HEK293 (cell line): Measurements from ENCODE around the gene ELAVL1.
A peak's percentile ranks its signal among the peaks of the same experiment; 100 is the strongest.

Experiments used
- BCL11A ChIP-seq: fragments of 450-650 bp; formaldehyde crosslinking; IDR thresholded peaks from 2 replicates; pipeline ENCODE4 v1.5.1; 2016; ENCODE audit warnings: low read depth, missing biosample characterization, missing genetic modification characterization
- GLIS1 ChIP-seq: fragments of 450-650 bp; formaldehyde crosslinking; IDR thresholded peaks from 2 replicates; pipeline ENCODE4 v1.5.1; 2016; ENCODE audit warnings: missing biosample characterization, missing genetic modification characterization
- KLF1 ChIP-seq: fragments of 450-650 bp; formaldehyde crosslinking; IDR thresholded peaks from 2 replicates; pipeline ENCODE4 v1.5.1; 2016; ENCODE audit warnings: missing biosample characterization, missing genetic modification characterization
- KLF8 ChIP-seq: fragments of 450-650 bp; formaldehyde crosslinking; IDR thresholded peaks from 2 replicates; pipeline ENCODE4 v1.5.1; 2016; ENCODE audit warnings: missing biosample characterization, missing genetic modification characterization
- SP7 ChIP-seq: fragments of 450-650 bp; formaldehyde crosslinking; IDR thresholded peaks from 2 replicates; pipeline ENCODE4 v1.5.1; 2016; ENCODE audit warnings: missing biosample characterization, missing genetic modification characterization
- WT1 ChIP-seq: fragments of 450-650 bp; formaldehyde crosslinking; IDR thresholded peaks from 2 replicates; pipeline ENCODE4 v1.5.1; 2016; ENCODE audit warnings: missing biosample characterization, missing genetic modification characterization
- ZBTB21 ChIP-seq: fragments of 450-650 bp; formaldehyde crosslinking; IDR thresholded peaks from 2 replicates; pipeline ENCODE4 v1.5.1; 2017; ENCODE audit warnings: missing biosample characterization, missing genetic modification characterization
- ZEB2 ChIP-seq: fragments of 450-650 bp; formaldehyde crosslinking; IDR thresholded peaks from 2 replicates; pipeline ENCODE4 v1.5.1; 2016; ENCODE audit warnings: missing biosample characterization, missing genetic modification characterization
- ZFP37 ChIP-seq: fragments of 450-650 bp; formaldehyde crosslinking; IDR thresholded peaks from 2 replicates; pipeline ENCODE4 v1.5.1; 2016; ENCODE audit warnings: missing biosample characterization, missing genetic modification characterization
- ZNF362 ChIP-seq: fragments of 450-650 bp; formaldehyde crosslinking; IDR thresholded peaks from 2 replicates; pipeline ENCODE4 v1.5.1; 2016; ENCODE audit warnings: missing biosample characterization, missing genetic modification characterization
- ZNF391 ChIP-seq: fragments of 450-650 bp; formaldehyde crosslinking; IDR thresholded peaks from 2 replicates; pipeline ENCODE4 v1.5.1; 2016; ENCODE audit warnings: low read depth, missing biosample characterization, missing genetic modification characterization, borderline replicate concordance
- ZNF600 ChIP-seq: fragments of 450-650 bp; formaldehyde crosslinking; IDR thresholded peaks from 2 replicates; pipeline ENCODE4 v1.5.1; 2016; ENCODE audit warnings: missing biosample characterization, missing genetic modification characterization
- ZNF629 ChIP-seq: fragments of 450-650 bp; formaldehyde crosslinking; IDR thresholded peaks from 2 replicates; pipeline ENCODE4 v1.5.1; 2017; ENCODE audit warnings: missing biosample characterization, missing genetic modification characterization
- ZSCAN4 ChIP-seq: fragments of 450-650 bp; formaldehyde crosslinking; IDR thresholded peaks from 2 replicates; pipeline ENCODE4 v1.5.1; 2017; ENCODE audit warnings: missing biosample characterization, missing genetic modification characterization
- TF ChIP-seq, protein P1 (sequence below): fragments of 450-650 bp; formaldehyde crosslinking; IDR thresholded peaks from 2 replicates; pipeline ENCODE4 v1.5.1; 2016; ENCODE audit warnings: missing biosample characterization, missing genetic modification characterization
- TF ChIP-seq, protein P2 (sequence below): fragments of 450-650 bp; formaldehyde crosslinking; IDR thresholded peaks from 2 replicates; pipeline ENCODE4 v1.5.1; 2016; ENCODE audit warnings: missing biosample characterization, missing genetic modification characterization
- TF ChIP-seq, protein P3 (sequence below): fragments of 450-650 bp; formaldehyde crosslinking; IDR thresholded peaks from 2 replicates; pipeline ENCODE4 v1.5.1; 2016; ENCODE audit warnings: missing biosample characterization, missing genetic modification characterization, borderline replicate concordance

ELAVL1 gene

GRCh38 chr19:7930030-7930429 is 75.4 kb downstream of the ELAVL1 start (continued):
- TF ChIP-seq, protein P1, sequence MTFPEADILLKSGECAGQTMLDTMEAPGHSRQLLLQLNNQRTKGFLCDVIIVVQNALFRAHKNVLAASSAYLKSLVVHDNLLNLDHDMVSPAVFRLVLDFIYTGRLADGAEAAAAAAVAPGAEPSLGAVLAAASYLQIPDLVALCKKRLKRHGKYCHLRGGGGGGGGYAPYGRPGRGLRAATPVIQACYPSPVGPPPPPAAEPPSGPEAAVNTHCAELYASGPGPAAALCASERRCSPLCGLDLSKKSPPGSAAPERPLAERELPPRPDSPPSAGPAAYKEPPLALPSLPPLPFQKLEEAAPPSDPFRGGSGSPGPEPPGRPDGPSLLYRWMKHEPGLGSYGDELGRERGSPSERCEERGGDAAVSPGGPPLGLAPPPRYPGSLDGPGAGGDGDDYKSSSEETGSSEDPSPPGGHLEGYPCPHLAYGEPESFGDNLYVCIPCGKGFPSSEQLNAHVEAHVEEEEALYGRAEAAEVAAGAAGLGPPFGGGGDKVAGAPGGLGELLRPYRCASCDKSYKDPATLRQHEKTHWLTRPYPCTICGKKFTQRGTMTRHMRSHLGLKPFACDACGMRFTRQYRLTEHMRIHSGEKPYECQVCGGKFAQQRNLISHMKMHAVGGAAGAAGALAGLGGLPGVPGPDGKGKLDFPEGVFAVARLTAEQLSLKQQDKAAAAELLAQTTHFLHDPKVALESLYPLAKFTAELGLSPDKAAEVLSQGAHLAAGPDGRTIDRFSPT: peak; percentile 71
- TF ChIP-seq KLF8 (tag by site-specific recombination): peak; percentile 60; the same call in 1 of the 2 replicates
- peak; percentile 19; the same call in 1 of the 2 replicates for TF ChIP-seq GLIS1 (tag by site-specific recombination)
- peak; percentile 54 for TF ChIP-seq ZEB2 (tag by site-specific recombination)
- TF ChIP-seq BCL11A (tag by site-specific recombination): 0 out of 2 replicates have a peak, but pooled peaks have one; percentile 33
- TF ChIP-seq ZFP37 (tag by site-specific recombination): 0 out of 2 replicates have a peak, but pooled peaks have one; percentile 46
- peak; percentile 91 for TF ChIP-seq WT1 (tag by site-specific recombination)
- TF ChIP-seq ZNF629: peak; percentile 44
- TF ChIP-seq, protein P2, sequence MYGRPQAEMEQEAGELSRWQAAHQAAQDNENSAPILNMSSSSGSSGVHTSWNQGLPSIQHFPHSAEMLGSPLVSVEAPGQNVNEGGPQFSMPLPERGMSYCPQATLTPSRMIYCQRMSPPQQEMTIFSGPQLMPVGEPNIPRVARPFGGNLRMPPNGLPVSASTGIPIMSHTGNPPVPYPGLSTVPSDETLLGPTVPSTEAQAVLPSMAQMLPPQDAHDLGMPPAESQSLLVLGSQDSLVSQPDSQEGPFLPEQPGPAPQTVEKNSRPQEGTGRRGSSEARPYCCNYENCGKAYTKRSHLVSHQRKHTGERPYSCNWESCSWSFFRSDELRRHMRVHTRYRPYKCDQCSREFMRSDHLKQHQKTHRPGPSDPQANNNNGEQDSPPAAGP (tag by site-specific recombination): peak; percentile 75
- TF ChIP-seq ZNF600 (tag by site-specific recombination): peak; percentile 91
- 0 out of 2 replicates have a peak, but pooled peaks have one; percentile 16 for TF ChIP-seq KLF1 (tag by site-specific recombination)
- TF ChIP-seq ZNF362 (tag by site-specific recombination): peak; percentile 90
- TF ChIP-seq SP7: peak; percentile 86
- 0 out of 2 replicates have a peak, but pooled peaks have one; percentile 7 for TF ChIP-seq ZNF391 (tag by site-specific recombination)
- TF ChIP-seq, protein P3, sequence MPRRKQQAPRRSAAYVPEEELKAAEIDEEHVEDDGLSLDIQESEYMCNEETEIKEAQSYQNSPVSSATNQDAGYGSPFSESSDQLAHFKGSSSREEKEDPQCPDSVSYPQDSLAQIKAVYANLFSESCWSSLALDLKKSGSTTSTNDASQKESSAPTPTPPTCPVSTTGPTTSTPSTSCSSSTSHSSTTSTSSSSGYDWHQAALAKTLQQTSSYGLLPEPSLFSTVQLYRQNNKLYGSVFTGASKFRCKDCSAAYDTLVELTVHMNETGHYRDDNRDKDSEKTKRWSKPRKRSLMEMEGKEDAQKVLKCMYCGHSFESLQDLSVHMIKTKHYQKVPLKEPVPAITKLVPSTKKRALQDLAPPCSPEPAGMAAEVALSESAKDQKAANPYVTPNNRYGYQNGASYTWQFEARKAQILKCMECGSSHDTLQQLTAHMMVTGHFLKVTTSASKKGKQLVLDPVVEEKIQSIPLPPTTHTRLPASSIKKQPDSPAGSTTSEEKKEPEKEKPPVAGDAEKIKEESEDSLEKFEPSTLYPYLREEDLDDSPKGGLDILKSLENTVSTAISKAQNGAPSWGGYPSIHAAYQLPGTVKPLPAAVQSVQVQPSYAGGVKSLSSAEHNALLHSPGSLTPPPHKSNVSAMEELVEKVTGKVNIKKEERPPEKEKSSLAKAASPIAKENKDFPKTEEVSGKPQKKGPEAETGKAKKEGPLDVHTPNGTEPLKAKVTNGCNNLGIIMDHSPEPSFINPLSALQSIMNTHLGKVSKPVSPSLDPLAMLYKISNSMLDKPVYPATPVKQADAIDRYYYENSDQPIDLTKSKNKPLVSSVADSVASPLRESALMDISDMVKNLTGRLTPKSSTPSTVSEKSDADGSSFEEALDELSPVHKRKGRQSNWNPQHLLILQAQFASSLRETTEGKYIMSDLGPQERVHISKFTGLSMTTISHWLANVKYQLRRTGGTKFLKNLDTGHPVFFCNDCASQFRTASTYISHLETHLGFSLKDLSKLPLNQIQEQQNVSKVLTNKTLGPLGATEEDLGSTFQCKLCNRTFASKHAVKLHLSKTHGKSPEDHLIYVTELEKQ (tag by site-specific recombination): 0 out of 2 replicates have a peak, but pooled peaks have one; percentile 32
- TF ChIP-seq ZSCAN4 (tag by site-specific recombination): 0 out of 2 replicates have a peak, but pooled peaks have one; percentile 22
- 0 out of 2 replicates have a peak, but pooled peaks have one; percentile 13 for TF ChIP-seq ZBTB21 (tag by site-specific recombination)
